ENCODE measurements around the gene AGAP3. TPM values are rescaled to one million over a fixed set of nuclear protein-coding genes. Genes with fewer than 3 reads are reported as not detected.

Gene AGAP3
- total RNA-seq, 2 donors from 2014 or later = 26.9 to 28.4 TPM

DNA sequence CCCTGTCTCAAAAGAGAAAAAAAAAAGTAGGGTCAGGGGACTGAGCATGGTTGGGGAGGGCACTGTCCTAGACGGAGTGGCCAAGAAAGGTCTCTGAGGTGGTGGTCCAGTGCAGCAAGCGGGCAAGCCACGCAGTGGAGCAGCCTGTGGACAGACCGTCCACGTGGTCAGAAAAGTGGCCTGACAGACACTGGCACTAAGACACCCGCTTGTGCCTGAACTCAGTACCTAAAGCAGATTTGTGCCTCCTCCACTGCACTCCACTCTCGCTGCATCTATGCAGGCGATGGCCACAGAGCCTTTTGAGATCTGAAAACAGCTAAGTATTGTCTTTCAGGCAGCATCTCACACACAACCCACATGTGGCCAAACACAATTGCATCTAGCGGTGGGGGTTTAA lies 92.0 kb downstream of the AGAP3 start:
- Mint-ChIP-seq H3K27me3 (ENCODE audit: low read depth) (peaks cover 21% of the 10 kb centered on the region), H3K27ac (no peak overlapping the region), H3K9me3 (no peaks in the 10 kb centered on the region), H3K4me1 (ENCODE audit: low read depth) (no peaks in the 10 kb centered on the region), H3K4me3 (no peak overlapping the region), H3K36me3 (ENCODE audit: insufficient read depth in 2 of 2) (no peaks in the 10 kb centered on the region)
- DNase-seq = no peak
- ATAC-seq (replicated peaks in 1 of 2) = no peak

DNA sequence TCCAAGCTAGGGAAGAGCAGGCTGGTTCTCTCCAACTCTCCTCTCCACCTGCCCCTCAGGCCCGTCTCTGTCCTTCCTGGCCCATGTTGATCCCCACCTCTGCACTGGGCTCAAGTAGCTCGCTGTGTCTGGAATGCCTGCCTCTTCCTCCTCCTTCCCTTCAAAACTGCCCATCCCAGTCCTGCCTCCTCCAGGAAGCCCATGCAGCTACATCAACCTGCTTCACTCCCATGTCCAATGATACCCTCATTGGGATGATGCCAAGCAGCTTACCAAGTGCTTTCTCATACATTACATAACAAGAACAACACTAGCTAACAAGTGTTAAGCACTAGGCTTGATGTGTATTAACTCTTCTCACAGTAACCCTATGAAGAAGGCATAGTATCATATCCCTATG lies 92.6 kb downstream of the AGAP3 start:
- H3K9me3 Mint-ChIP-seq = no peaks in the 10 kb centered on the region
- ATAC-seq (replicated peaks in 1 of 2) (no peak), DNase-seq (no peak)
- H3K27me3 Mint-ChIP-seq (ENCODE audit: low read depth) = peaks cover 16% of the 10 kb centered on the region
- no peak overlapping the region for H3K4me3 Mint-ChIP-seq
- no peak overlapping the region for H3K27ac Mint-ChIP-seq
- no peaks in the 10 kb centered on the region for H3K36me3 Mint-ChIP-seq (ENCODE audit: insufficient read depth in 2 of 2)
- no peaks in the 10 kb centered on the region for H3K4me1 Mint-ChIP-seq (ENCODE audit: low read depth)

DNA sequence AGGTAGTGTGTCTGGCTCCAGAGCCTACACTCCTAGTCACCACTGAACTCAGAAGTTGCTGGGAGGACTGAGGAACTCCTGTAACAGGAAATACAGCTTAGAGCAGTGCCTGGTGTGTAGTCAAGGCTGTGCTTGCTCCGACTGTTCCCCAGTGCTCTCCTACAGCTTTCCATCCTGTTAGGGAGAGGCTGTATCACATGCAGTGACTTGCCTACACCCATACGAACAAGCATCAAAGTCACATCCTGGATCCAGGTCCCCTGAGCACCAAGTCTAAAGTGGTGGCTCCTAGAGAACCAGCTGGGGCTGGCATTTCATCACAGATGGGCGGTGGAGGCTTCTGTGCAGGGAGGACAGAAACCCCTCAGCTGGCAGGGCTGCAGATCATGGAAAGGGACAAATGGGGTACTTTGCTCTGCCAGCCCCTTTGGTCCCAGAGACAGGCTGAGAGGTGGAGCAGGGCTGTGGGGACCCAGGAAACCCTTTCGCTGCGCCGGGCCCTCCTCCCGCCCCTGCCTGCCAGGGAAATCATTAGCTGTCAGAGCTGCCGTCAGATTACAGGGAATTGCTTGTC lies 93.1 kb downstream of the AGAP3 start:
- no peak for ATAC-seq (replicated peaks in 1 of 2)
- Mint-ChIP-seq H3K27ac (no peak overlapping the region), H3K36me3 (ENCODE audit: insufficient read depth in 2 of 2) (no peaks in the 10 kb centered on the region), H3K4me1 (ENCODE audit: low read depth) (no peaks in the 10 kb centered on the region), H3K4me3 (no peak overlapping the region), H3K27me3 (ENCODE audit: low read depth) (peaks cover 16% of the 10 kb centered on the region), H3K9me3 (no peaks in the 10 kb centered on the region)
- DNase-seq = no peak

DNA sequence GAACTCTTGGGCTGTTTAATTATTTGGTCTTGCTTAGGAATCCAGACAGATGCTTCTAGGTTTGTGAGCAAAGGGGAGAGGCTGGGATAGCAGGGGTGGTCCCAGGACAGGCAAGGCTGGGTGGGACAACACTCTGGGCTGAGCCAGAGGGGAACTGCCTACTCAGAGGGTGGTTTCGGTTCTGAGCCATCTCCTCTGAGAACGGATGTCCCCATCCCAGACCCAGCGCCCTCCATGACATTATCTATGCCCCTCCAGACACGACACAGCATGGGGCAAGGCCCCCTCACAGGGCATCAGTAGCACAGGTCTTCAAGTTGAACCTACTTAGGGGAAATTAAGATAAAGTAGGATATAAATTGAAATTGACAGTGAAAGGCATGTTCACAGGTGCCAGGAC lies 93.7 kb downstream of the AGAP3 start:
- no peak for ATAC-seq (replicated peaks in 1 of 2)
- Mint-ChIP-seq H3K36me3 (ENCODE audit: insufficient read depth in 2 of 2) (no peaks in the 10 kb centered on the region), H3K4me3 (no peak overlapping the region), H3K27me3 (ENCODE audit: low read depth) (peaks cover 13% of the 10 kb centered on the region), H3K9me3 (no peaks in the 10 kb centered on the region), H3K4me1 (ENCODE audit: low read depth) (no peaks in the 10 kb centered on the region), H3K27ac (no peak overlapping the region)
- no peak for DNase-seq

DNA sequence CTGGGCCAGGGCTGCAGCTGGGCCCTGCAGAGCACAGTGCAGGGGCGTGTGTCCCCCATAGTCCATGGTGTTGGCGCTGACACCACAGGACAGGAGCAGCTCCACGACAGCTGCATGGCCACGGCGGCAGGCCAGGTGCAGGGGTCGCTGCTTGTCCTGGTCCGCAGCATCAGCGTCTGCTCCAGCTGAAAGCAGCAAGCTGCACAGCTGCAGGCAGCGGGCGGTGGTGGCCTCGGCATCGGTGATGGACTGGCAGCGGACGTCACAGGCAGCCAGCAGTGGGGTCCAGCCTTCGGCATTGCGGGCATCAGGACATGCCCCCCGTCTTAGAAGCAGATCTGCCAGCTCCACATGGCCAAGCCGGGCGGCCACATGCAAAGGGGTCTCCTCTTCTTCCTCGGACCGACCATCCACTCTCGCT lies 94.7 kb downstream of the AGAP3 start:
- Mint-ChIP-seq H3K4me3 (no peak overlapping the region), H3K4me1 (ENCODE audit: low read depth) (no peaks in the 10 kb centered on the region), H3K27me3 (ENCODE audit: low read depth) (peaks cover 6% of the 10 kb centered on the region), H3K9me3 (no peaks in the 10 kb centered on the region), H3K36me3 (ENCODE audit: insufficient read depth in 2 of 2) (no peaks in the 10 kb centered on the region), H3K27ac (no peak overlapping the region)
- no peak for ATAC-seq (replicated peaks in 1 of 2)
- DNase-seq = no peak

DNA sequence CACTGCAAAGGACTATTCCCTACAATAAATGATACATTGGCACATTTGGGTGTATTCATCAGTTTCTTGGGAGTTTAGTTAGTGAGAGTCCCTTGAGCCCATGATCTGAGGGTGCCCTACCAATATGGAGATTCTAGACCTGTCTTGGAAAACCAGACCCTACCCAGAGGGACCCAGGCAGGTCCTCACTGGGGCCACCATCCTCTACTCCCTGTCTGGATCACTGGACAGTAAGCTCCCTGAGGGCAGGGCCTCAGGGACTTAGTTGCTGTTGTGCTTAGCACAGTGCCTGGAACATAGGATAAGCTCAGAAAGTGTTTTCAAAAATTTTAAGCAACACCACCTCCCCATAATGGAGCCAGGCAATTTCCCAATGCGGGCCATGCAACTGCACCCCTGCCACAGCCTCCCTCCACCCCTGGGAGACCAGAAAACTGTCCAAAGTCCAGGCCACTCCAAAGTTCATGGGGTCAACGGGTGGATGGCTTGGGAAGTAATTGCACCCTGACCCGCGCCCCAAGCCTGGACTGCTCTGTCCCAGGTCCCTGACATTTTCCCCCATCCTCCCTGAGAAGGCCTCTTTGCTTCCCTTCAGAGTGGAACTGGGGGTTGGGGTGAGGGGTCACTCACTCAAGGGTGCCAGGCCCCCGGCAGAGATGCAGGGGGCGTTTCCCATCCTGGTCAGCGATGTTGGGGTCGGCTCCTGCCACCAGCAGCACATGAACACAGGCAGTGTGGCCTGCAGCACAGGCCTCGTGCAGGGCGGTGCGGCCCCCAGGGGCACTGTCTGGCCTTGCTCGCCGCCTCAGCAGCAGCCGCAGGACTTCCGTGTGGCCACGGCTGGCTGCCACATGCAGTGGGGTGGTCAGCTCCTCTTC lies 99.7 kb downstream of the AGAP3 start:
- Mint-ChIP-seq H3K9me3 (no peaks in the 10 kb centered on the region), H3K27me3 (ENCODE audit: low read depth) (no peaks in the 10 kb centered on the region), H3K36me3 (ENCODE audit: insufficient read depth in 2 of 2) (no peaks in the 10 kb centered on the region), H3K27ac (no peak overlapping the region), H3K4me3 (no peak overlapping the region), H3K4me1 (ENCODE audit: low read depth) (no peaks in the 10 kb centered on the region)
- ATAC-seq (replicated peaks in 1 of 2) (no peak), DNase-seq (no peak)

DNA sequence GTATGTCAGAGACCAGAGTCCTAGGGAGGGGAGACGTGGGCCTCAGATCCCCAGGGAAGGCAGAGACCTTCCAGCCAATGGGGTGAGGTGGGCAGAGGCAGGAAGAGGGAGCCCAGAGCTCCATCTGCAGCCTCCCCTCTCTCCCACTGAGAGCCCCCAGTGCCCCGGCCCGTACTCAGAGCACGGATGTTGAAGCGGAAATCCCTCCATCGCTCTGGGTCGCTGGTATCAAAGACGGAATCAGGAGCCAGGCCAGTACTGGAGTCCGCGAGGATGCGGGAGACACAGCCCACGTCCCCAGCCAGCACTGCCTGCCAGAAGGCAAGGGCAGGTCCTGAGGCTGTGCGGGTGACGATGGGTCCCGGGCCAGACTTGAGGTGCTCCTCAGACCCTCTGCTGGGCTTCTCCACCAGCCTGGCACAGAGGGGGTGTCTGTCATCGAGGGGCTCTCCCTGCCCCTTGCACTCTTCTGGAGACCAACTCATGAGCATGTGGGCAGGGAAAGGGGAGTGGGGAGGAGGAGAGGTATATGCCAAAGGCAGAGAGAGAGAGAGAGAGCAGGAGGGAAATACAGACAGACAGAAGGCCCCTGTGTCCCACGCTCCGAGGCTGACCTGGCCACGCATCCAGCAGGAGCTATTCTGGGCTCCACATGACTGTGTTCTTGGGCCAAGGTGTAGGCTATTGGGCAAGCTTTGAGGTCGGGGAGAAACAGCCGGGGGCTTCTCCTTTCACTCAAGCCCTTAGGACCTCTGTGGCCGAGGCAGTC lies 100.5 kb downstream of the AGAP3 start, which contains the start of gene ASB10:
Gene ASB10 (minus strand): TSS at position 611 of the 769 bp plus-strand sequence. CDS start 120 bp downstream, at position 491.
- Mint-ChIP-seq H3K27ac (no peak within 1 kb of the TSS), H3K4me1 (ENCODE audit: low read depth) (no peaks in the 10 kb centered on the region), H3K27me3 (ENCODE audit: low read depth) (no peaks in the 10 kb centered on the region), H3K9me3 (no peaks in the 10 kb centered on the region), H3K36me3 (ENCODE audit: insufficient read depth in 2 of 2) (no peaks in the 10 kb centered on the region), H3K4me3 (no peak within 1 kb of the TSS)
- no peak for DNase-seq
- no peak for ATAC-seq (replicated peaks in 1 of 2)

DNA sequence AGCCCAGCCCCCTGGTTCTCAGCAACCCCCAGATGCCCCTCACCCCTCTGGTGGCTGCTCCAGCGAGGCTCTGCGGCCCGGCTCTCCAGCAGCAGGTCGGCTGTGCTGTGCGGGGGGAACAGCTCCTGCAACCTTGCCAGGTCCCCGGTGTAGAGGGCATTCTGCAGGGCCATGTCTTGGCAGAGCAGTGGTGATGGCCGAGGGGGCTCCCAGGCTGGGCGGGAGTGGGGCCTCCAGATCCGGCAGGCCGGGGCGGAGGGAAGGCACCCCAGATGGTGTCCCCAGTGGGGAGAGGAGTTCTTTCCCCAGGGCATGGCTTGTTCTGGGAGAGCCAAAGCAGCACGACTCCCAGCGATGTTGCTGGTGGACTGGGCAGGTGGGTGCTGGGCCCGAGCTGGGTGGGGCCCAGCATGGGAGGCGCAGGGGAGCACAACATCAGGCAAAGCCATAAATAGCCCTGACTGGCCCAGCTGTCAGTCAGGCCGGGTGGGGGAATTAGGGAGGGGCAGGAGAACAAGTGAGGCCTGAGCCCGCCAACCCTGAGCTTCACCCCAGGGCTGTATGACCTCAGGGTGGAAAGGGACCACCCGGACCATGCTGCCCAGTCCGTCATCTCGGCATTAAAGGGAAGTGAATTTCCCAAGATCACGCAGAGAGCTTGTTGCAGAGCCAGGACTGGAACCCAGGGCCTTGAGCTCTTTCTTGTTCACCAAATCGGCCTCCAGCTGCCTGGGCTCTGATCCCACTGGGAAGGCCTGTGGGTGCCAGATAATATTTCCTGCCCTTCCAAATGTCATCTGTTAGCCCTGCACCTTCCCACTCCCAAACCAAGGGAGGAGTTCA lies 101.4 kb downstream of the AGAP3 start:
- Mint-ChIP-seq H3K36me3 (ENCODE audit: insufficient read depth in 2 of 2) (no peaks in the 10 kb centered on the region), H3K9me3 (no peaks in the 10 kb centered on the region), H3K4me3 (no peak overlapping the region), H3K4me1 (ENCODE audit: low read depth) (no peaks in the 10 kb centered on the region), H3K27ac (no peak overlapping the region), H3K27me3 (ENCODE audit: low read depth) (no peaks in the 10 kb centered on the region)
- DNase-seq = no peak
- no peak for ATAC-seq (replicated peaks in 1 of 2)

DNA sequence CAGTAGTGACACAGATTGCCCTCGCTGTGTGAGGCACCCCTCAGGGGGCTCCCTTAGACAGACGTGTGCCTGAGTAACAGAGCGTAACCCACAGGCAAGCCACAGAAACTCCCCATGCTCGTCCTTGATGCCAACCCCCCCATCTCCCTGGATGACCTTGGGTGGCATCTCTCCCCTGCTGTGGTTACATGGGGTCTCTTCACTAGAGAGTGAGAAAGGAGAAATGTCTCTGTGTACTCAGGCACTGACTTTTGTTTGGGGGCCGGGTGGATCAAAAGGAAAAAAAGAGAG lies 101.9 kb downstream of the AGAP3 start:
- ATAC-seq (replicated peaks in 1 of 2) = no peak
- no peak overlapping the region for H3K4me3 Mint-ChIP-seq
- H3K27ac Mint-ChIP-seq = no peak overlapping the region

DNA sequence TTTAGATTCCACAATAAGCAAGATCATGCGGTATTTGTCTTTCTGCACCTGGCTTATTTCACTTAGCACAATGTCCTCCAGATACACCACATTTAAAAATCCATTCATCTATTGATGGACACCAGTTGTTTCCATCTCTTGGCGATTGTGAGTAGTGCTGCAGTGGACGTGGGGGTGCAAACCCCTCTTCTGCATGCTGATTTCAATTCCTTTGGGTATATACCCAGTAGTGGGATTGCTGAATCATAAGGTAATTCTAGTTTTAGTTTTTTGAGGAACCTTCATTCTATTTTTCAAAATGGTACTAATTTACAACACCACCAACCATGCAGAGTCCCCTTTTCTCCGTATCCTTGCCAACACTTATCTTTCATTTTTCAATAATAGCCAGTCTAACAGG lies 102.8 kb downstream of the AGAP3 start:
- Mint-ChIP-seq H3K9me3 (no peaks in the 10 kb centered on the region), H3K36me3 (ENCODE audit: insufficient read depth in 2 of 2) (no peaks in the 10 kb centered on the region), H3K27me3 (ENCODE audit: low read depth) (no peaks in the 10 kb centered on the region), H3K4me1 (ENCODE audit: low read depth) (no peaks in the 10 kb centered on the region), H3K4me3 (no peak overlapping the region), H3K27ac (no peak overlapping the region)
- DNase-seq (no peak), ATAC-seq (replicated peaks in 1 of 2) (no peak)

More for the DNA sequence above, 101.9 kb downstream of the AGAP3 start:
- H3K36me3 Mint-ChIP-seq (ENCODE audit: insufficient read depth in 2 of 2) = no peaks in the 10 kb centered on the region
- H3K9me3 Mint-ChIP-seq = no peaks in the 10 kb centered on the region
- H3K4me1 Mint-ChIP-seq (ENCODE audit: low read depth) = no peaks in the 10 kb centered on the region
- DNase-seq = no peak
- H3K27me3 Mint-ChIP-seq (ENCODE audit: low read depth) = no peaks in the 10 kb centered on the region

DNA sequence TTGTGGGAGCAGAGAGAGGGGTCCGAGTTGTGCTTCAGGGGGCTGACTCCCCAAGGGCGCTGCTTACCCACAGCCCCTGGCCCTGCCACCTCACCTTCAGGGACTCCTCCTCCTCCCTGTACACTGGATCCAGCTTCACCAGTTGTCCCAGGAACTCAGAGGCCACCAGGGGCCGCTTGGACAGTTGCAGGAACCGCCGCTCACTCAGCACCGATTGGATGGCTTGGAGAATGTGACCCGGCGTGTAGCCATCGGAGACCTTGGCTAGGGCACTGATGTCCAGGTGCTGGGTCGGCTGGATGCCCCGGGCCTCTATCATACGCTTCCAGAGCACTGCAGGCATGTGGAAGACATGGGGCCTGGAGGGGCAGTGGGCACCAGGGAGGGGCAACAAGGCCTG lies 105.3 kb downstream of the AGAP3 start:
- H3K9me3 Mint-ChIP-seq = no peaks in the 10 kb centered on the region
- ATAC-seq (replicated peaks in 1 of 2) = no peak
- no peaks in the 10 kb centered on the region for H3K36me3 Mint-ChIP-seq (ENCODE audit: insufficient read depth in 2 of 2)
- H3K4me1 Mint-ChIP-seq (ENCODE audit: low read depth) = no peaks in the 10 kb centered on the region
- H3K27me3 Mint-ChIP-seq (ENCODE audit: low read depth) = peaks cover 9% of the 10 kb centered on the region
- no peak for DNase-seq
- no peak overlapping the region for H3K27ac Mint-ChIP-seq
- H3K4me3 Mint-ChIP-seq = no peak overlapping the region

DNA sequence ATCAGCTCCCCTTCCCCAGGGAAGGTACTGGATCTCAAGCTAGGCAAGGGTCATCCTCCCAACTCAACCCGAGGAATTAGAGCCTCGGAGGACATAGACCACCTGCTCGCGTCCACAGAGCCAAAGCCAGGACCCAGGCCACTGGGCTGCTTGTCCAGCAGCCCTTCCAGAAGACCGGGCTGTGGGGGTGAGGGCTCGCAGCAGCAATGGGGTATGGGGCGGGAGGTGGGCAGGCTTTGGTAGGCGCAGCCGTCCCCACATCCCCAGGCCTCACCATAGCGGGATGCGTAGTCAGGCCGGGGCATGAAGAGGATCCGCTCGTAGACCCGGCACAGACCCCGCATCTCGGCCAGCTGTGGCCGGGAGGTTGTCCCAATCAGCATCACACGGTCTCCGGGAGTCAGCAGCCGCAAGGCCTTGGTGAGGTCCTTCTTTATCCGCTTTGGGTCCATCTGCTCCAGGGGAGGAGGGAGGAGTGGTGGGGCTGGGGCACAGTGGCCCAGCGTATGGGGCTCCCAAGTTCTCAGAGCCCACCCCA lies 105.8 kb downstream of the AGAP3 start:
- ATAC-seq (replicated peaks in 1 of 2) (no peak), DNase-seq (no peak)
- H3K4me1 Mint-ChIP-seq (ENCODE audit: low read depth) = no peaks in the 10 kb centered on the region
- H3K27ac Mint-ChIP-seq = no peak overlapping the region
- no peaks in the 10 kb centered on the region for H3K9me3 Mint-ChIP-seq
- H3K4me3 Mint-ChIP-seq = no peak overlapping the region
- peaks cover 9% of the 10 kb centered on the region for H3K27me3 Mint-ChIP-seq (ENCODE audit: low read depth)
- no peaks in the 10 kb centered on the region for H3K36me3 Mint-ChIP-seq (ENCODE audit: insufficient read depth in 2 of 2)
